Measurements from ENCODE around the gene FNDC3A. TPM values are rescaled to one million over a fixed set of nuclear protein-coding genes. Genes with fewer than 3 reads are reported as not detected.

FNDC3A gene
- total RNA-seq, 1 donor: 50.7 TPM

DNA sequence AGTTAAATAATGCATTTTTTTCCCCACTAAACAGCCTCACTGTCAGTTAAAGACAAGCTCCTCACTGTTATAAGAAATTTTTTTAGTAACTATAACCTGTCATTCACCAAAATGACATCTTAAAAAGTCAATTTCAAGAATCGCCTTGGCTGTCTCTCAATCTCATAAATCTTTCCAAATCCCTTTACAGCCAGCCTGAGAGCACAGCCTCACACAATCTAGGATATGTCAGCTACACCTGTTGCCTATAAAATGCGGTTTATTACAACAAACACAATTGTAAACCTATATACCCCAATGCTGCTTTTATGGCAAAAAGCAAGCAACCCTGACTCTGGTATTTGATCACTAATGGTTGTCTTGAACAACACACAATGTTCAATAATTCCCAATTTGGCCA, 29.5 kb upstream of the FNDC3A start:
- no peak for DNase-seq (ENCODE audit: insufficient read length, low spot score, missing footprints)

DNA sequence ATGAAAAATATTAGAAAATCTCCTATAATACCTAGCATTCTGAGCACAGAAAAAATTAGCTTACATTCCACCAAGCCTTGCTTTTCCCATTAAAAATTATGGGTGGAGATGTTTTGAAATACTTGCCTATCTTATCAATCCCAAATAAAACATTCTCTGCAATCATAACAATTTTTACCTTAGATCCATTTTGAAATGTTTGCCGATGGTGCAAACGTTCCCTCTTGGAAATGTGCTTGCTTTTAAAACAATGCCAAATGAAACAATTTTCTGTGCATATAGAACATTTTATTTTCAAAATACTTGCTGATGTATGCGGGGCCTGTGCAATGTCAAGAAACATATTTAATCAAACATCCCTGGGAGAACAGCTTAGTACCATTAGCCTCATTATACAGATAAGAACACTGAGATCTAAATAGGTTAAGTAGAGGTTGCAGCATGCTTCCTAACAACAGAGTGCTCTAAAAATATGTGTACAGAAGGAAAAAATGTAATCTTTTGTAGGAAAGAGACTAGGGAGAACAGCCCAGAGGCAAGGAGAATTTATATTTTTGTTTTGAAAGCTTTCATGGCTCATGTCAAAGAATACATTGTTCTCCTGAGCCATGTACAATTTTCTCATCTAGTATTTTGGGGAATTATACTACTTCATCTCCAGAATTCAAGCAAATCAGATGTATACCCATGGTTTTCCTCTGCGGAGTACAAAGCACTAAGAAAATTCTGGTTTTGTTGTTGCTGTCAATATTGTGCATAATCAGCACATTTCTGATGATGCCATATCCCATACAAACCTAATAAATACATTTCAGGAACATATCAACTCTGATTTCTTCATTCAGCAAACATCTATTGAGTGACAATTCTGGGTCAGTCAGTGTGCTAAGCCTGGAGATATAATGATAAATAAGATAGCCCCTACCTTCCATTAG, 25.9 kb upstream of the FNDC3A start:
- Histone ChIP-seq H3K4me3 (ENCODE audit: insufficient read depth, low read length) (no peak overlapping the region), H3K4me2 (ENCODE audit: insufficient read depth, low read length) (no peak overlapping the region), H2AFZ (ENCODE audit: low read length) (no peak overlapping the region), H3K79me2 (ENCODE audit: insufficient read depth, low read length) (no peaks in the 10 kb centered on the region), H3K27me3 (ENCODE audit: insufficient read depth, low read length) (no peaks in the 10 kb centered on the region), H3K9me3 (ENCODE audit: low read depth, low read length) (no peaks in the 10 kb centered on the region), H4K20me1 (ENCODE audit: insufficient read depth, low read length) (no peaks in the 10 kb centered on the region), H3K36me3 (ENCODE audit: insufficient read depth, low read length) (no peaks in the 10 kb centered on the region), H3K4me1 (ENCODE audit: insufficient read depth, low read length) (no peaks in the 10 kb centered on the region), H3K27ac (ENCODE audit: low read depth, low read length) (no peak overlapping the region)
- TF ChIP-seq, protein P1, sequence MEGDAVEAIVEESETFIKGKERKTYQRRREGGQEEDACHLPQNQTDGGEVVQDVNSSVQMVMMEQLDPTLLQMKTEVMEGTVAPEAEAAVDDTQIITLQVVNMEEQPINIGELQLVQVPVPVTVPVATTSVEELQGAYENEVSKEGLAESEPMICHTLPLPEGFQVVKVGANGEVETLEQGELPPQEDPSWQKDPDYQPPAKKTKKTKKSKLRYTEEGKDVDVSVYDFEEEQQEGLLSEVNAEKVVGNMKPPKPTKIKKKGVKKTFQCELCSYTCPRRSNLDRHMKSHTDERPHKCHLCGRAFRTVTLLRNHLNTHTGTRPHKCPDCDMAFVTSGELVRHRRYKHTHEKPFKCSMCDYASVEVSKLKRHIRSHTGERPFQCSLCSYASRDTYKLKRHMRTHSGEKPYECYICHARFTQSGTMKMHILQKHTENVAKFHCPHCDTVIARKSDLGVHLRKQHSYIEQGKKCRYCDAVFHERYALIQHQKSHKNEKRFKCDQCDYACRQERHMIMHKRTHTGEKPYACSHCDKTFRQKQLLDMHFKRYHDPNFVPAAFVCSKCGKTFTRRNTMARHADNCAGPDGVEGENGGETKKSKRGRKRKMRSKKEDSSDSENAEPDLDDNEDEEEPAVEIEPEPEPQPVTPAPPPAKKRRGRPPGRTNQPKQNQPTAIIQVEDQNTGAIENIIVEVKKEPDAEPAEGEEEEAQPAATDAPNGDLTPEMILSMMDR (IDR thresholded peaks at IDR 0.05; ENCODE audit: extremely low read depth, low read depth, low read length): no peak
- DNase-seq (ENCODE audit: insufficient read length, low spot score, missing footprints): no peak

More for the DNA sequence above, 29.5 kb upstream of the FNDC3A start:
- Histone ChIP-seq H2AFZ (ENCODE audit: low read length) (no peak overlapping the region), H4K20me1 (ENCODE audit: insufficient read depth, low read length) (no peaks in the 10 kb centered on the region), H3K27me3 (ENCODE audit: insufficient read depth, low read length) (no peaks in the 10 kb centered on the region), H3K36me3 (ENCODE audit: insufficient read depth, low read length) (no peaks in the 10 kb centered on the region), H3K4me2 (ENCODE audit: insufficient read depth, low read length) (no peak overlapping the region), H3K4me3 (ENCODE audit: insufficient read depth, low read length) (no peak overlapping the region), H3K9me3 (ENCODE audit: low read depth, low read length) (no peaks in the 10 kb centered on the region), H3K27ac (ENCODE audit: low read depth, low read length) (no peak overlapping the region), H3K4me1 (ENCODE audit: insufficient read depth, low read length) (no peaks in the 10 kb centered on the region), H3K79me2 (ENCODE audit: insufficient read depth, low read length) (no peaks in the 10 kb centered on the region)
- TF ChIP-seq, protein P1 (IDR thresholded peaks at IDR 0.05; ENCODE audit: extremely low read depth, low read depth, low read length): no peak

DNA sequence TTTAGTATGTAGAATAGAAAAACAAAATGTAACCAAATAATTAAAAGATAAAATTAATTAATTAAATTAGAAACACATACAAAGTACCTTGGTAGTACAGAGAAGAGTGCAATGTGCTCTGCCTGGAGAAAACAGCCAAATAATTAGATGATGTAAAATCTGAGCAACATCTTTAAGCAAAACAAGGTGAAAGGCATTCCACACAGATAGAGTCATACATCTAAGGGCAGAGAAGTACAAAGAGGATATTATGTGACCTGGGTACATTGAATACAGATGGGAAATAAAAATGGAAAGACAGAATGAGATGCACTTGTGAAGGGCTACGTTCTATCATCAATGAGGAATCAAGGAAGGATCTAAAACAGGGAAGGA, 25.2 kb upstream of the FNDC3A start:
- Histone ChIP-seq H3K27ac (ENCODE audit: low read depth, low read length) (no peak overlapping the region), H3K4me3 (ENCODE audit: insufficient read depth, low read length) (no peak overlapping the region), H3K9me3 (ENCODE audit: low read depth, low read length) (no peaks in the 10 kb centered on the region), H3K27me3 (ENCODE audit: insufficient read depth, low read length) (no peaks in the 10 kb centered on the region), H3K4me1 (ENCODE audit: insufficient read depth, low read length) (no peaks in the 10 kb centered on the region), H4K20me1 (ENCODE audit: insufficient read depth, low read length) (no peaks in the 10 kb centered on the region), H3K4me2 (ENCODE audit: insufficient read depth, low read length) (no peak overlapping the region), H3K36me3 (ENCODE audit: insufficient read depth, low read length) (no peaks in the 10 kb centered on the region), H3K79me2 (ENCODE audit: insufficient read depth, low read length) (no peaks in the 10 kb centered on the region), H2AFZ (ENCODE audit: low read length) (no peak overlapping the region)
- DNase-seq (ENCODE audit: insufficient read length, low spot score, missing footprints): no peak
- TF ChIP-seq, protein P1 (IDR thresholded peaks at IDR 0.05; ENCODE audit: extremely low read depth, low read depth, low read length): no peak

DNA sequence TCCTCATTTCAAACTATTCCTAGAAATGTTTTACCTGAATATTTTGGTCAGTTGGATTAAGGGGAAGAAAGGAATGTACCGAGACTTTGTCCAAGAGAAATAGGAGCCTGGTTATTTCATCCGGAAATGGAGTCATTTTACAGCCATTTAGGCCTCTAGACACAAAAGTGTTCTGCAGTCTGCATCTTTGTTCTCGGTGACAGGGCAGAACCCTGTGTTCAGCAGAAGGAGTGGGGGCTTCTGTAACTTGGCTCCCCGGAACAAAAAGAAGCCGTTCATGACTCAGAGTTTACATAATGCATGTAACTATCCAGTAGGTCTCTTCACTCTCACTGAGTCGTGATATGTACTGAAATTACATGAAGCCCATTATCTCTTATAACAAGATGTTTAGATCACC, 21.6 kb upstream of the FNDC3A start:
- Histone ChIP-seq H3K27ac (ENCODE audit: low read depth, low read length) (no peak overlapping the region), H3K9me3 (ENCODE audit: low read depth, low read length) (no peaks in the 10 kb centered on the region)
- TF ChIP-seq, protein P1 (IDR thresholded peaks at IDR 0.05; ENCODE audit: extremely low read depth, low read depth, low read length): no peak

More for the DNA sequence above, 21.6 kb upstream of the FNDC3A start:
- Histone ChIP-seq H3K4me2 (ENCODE audit: insufficient read depth, low read length) (peak overlapping the region; percentile 58), H3K27me3 (ENCODE audit: insufficient read depth, low read length) (no peaks in the 10 kb centered on the region), H3K4me1 (ENCODE audit: insufficient read depth, low read length) (no peaks in the 10 kb centered on the region), H2AFZ (ENCODE audit: low read length) (peak overlapping the region; percentile 76), H3K4me3 (ENCODE audit: insufficient read depth, low read length) (no peak overlapping the region), H4K20me1 (ENCODE audit: insufficient read depth, low read length) (no peaks in the 10 kb centered on the region), H3K36me3 (ENCODE audit: insufficient read depth, low read length) (no peaks in the 10 kb centered on the region), H3K79me2 (ENCODE audit: insufficient read depth, low read length) (no peaks in the 10 kb centered on the region)
- DNase-seq (ENCODE audit: insufficient read length, low spot score, missing footprints): no peak
